ENCODE data around the gene RECK. TPM values are rescaled to one million over a fixed set of nuclear protein-coding genes. Genes with fewer than 3 reads are reported as not detected.

Gene RECK
- total and polyA plus RNA-seq, 8 donors = 18.5 to 23.7 (median 22.6) TPM

- peak overlapping the region in 1 of 2 donors; percentile 79 for H3K27ac ChIP-seq
- DNase-seq (no peak), ATAC-seq (no peak)
- H3K36me3 ChIP-seq = peaks cover 0 to 19% of the 10 kb centered on the region in 2 donors
- peaks cover 0 to 7% of the 10 kb centered on the region in 2 donors for H3K27me3 ChIP-seq
- H3K4me3 ChIP-seq = no peak overlapping the region
- TF ChIP-seq CTCF (IDR thresholded peaks at IDR 0.05) = no peak
- peaks cover 9 to 31% of the 10 kb centered on the region in 2 donors for H3K4me1 ChIP-seq
- no peaks in the 10 kb centered on the region for H3K9me3 ChIP-seq
- intact Hi-C loops (cut with DNase I) = loop anchor here in 1 of 2 donors (5.0 kb wide), 1 partner anchor 63 kb away; no protein-coding TSS in a partner anchor
These were observed 128.3 kb downstream of the RECK start for GRCh38 chr9:36164989-36165388.

- Histone ChIP-seq H3K27ac (peak overlapping the region; percentile 53 to 79), H3K9me3 (no peaks in the 10 kb centered on the region), H3K4me1 (peaks cover 9 to 31% of the 10 kb centered on the region in 2 donors), H3K4me3 (peak overlapping the region; percentile 40 to 45), H3K27me3 (peaks cover 0 to 7% of the 10 kb centered on the region in 2 donors), H3K36me3 (peaks cover 0 to 16% of the 10 kb centered on the region in 2 donors)
- no peak for DNase-seq
- intact Hi-C loops (cut with DNase I) = loop anchor here in 1 of 2 donors (5.0 kb wide), 1 partner anchor 63 kb away; no protein-coding TSS in a partner anchor
- no peak for TF ChIP-seq CTCF (IDR thresholded peaks at IDR 0.05)
- ATAC-seq = peak; percentile 26
These were observed 129.1 kb downstream of the RECK start for GRCh38 chr9:36165826-36166167.

- peak; percentile 80 to 98 (median 84) for DNase-seq
- Histone ChIP-seq H3K4me1 (peaks cover 9 to 31% of the 10 kb centered on the region in 2 donors), H3K36me3 (peaks cover 0 to 16% of the 10 kb centered on the region in 2 donors), H3K27me3 (peaks cover 0 to 7% of the 10 kb centered on the region in 2 donors), H3K9me3 (no peaks in the 10 kb centered on the region), H3K4me3 (peak overlapping the region; percentile 40 to 45), H3K27ac (peak overlapping the region; percentile 53 to 79)
- intact Hi-C loops (cut with DNase I) = loop anchor here in 1 of 2 donors (5.0 kb wide), 1 partner anchor 64 kb away; no protein-coding TSS in a partner anchor
- ATAC-seq = peak; percentile 98
- TF ChIP-seq CTCF (IDR thresholded peaks at IDR 0.05) = peak; percentile 90 to 97
These were observed 129.6 kb downstream of the RECK start for GRCh38 chr9:36166168-36166927.

GRCh38 chr9:36169166-36169565, 132.5 kb downstream of the RECK start, which contains the start of gene CCIN:
Gene CCIN (plus strand): TSS chr9:36169388. CDS start chr9:36169503, 115 bp downstream.
- Histone ChIP-seq H3K36me3 (no peaks in the 10 kb centered on the region), H3K4me1 (peaks cover 0 to 23% of the 10 kb centered on the region in 2 donors), H3K27me3 (peaks cover 0 to 7% of the 10 kb centered on the region in 2 donors), H3K4me3 (no peak within 1 kb of the TSS), H3K9me3 (no peaks in the 10 kb centered on the region), H3K27ac (no peak within 1 kb of the TSS)
- ATAC-seq = no peak
- TF ChIP-seq CTCF (IDR thresholded peaks at IDR 0.05) = no peak
- intact Hi-C loops (cut with DNase I) = loop anchor here in 1 of 2 donors (5.0 kb wide), 1 partner anchor 67 kb away; no protein-coding TSS in a partner anchor
- DNase-seq = no peak

- H3K27ac ChIP-seq = no peak overlapping the region
- H3K4me1 ChIP-seq = peaks cover 0 to 23% of the 10 kb centered on the region in 2 donors
- H3K4me3 ChIP-seq = no peak overlapping the region
- intact Hi-C loops (cut with DNase I) = loop anchor here in 1 of 2 donors (5.0 kb wide), 1 partner anchor 67 kb away; no protein-coding TSS in a partner anchor
- ATAC-seq = no peak
- H3K27me3 ChIP-seq = peaks cover 0 to 7% of the 10 kb centered on the region in 2 donors
- H3K36me3 ChIP-seq = no peaks in the 10 kb centered on the region
- H3K9me3 ChIP-seq = no peaks in the 10 kb centered on the region
- TF ChIP-seq CTCF (IDR thresholded peaks at IDR 0.05) = no peak
- DNase-seq = no peak
These were observed 133.0 kb downstream of the RECK start for GRCh38 chr9:36169708-36170107.

Measured in left lung (tissue), 10 donors.